Measurements from ENCODE around the gene FHIT.
"Not testable (repeated sequence)": the region's sequence is repeated elsewhere in the genome, so short reads cannot be mapped to it uniquely, and the experiment has no call there.

Gene FHIT

DNA sequence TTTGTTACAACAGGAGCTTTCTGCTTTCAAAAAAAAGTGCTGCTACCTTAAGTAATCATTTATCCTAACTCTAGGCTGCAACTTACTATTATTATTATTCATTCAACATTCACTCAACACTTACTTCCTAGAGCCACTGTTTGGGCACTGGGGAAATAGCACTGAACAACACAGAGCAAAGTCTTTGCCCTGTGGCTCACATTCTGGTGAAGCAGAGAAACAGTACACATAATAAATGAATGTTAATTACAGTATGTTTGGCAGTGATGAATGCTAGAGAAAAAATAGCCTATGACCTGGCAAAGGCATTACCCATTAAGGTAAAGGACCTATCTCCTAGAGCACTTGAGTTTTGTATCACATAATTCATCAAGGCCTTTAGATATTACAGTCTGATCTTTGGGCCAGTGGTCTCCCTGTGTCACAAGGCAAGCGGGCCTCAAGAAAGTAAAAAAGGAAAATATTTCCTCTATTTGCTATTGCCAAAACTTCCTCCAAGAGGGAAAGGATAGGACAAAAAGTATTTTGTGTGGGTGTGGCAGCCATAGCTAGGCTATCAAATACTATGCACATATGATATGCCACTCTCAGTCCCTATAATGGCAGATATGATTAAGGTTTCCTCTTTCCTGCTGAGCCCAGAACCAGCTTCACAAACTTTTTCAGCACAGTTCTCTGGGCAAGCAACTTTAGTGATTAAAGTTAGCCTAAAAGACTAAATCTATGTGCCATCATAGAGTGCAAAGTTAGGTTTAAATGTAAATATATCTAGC is 142.8 kb downstream of the FHIT start:
- DNase-seq = no peak

- no peak for DNase-seq
These were observed 156.6 kb downstream of the FHIT start for GRCh38 chr3:61094608-61095007.

DNA sequence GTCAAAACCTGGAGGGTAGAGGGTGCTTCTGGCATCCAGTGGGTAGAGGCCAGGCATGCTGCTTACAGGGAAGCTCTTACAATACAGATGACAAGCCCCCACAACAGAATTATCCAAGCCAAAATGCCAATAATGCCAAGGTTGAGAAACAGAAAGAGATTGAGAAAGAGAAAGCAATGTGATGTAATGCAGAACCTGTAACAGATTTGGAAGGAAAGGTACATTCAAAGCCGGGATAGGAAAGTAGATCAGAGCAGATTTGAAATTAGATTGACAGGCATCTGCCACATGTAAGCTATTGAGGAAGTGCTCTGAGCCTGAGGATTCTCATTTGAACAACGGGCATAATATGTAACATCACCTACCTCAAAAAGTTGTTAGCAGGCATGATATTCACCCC is 157.9 kb downstream of the FHIT start:
- DNase-seq = no peak

GRCh38 chr3:61092870-61093269 is 158.4 kb downstream of the FHIT start:
- no peak for DNase-seq

GRCh38 chr3:61090389-61091169 is 160.7 kb downstream of the FHIT start:
- no peak for DNase-seq

DNA sequence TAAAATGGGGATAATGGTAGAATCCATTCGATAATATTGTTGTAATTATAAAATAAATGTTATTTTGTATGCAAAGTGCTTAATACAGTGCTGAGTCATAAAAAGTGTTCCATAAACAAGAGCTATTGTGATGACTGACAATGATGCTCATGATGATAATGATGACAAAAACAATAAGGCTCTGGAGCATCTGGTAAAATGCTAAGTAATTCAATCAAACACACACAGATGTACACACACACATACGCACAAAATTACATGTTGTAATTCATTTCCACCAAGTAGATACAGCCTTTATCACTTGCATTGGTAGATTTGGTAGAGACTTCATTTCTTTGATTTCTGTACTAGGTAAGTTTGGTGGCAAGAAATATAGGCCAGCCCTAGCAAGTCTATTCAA is 163.8 kb downstream of the FHIT start:
- no peak for DNase-seq

- DNase-seq = no peak
These were observed 169.7 kb downstream of the FHIT start for GRCh38 chr3:61081554-61081953.

DNA sequence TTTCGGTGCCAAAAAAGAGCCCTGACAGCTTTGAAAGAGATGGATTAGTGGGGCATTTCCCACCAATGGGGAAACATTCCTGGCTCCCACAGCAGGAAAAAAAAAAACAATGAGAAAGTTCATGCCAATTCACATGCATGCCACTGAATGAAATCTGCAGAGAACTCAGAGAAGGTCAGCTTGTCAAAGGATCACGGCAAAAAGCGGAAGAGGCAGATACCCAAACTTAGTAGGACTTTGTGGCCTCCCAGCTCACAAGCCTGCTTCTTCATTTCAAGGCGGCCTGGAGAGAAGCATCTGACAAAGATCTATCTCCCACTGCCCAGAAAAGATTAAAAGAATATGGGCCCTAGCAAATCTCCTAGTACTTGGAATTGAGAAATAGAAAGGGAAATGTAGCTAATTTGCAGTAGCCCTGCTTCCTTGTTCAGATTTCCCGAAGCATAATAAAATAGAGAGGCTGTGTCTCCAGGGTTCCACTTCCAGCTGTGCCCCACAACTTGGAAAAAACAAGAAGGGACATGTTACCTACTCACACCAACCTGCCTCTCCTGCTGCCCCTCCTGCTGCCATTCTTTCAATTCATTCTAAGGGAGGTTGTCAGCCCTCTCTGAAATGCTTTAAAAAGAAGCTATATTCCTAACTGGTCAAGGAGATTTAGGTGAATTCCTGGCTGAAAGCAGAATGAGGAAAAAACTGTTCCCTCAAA is 170.4 kb downstream of the FHIT start:
- DNase-seq = no peak

DNA sequence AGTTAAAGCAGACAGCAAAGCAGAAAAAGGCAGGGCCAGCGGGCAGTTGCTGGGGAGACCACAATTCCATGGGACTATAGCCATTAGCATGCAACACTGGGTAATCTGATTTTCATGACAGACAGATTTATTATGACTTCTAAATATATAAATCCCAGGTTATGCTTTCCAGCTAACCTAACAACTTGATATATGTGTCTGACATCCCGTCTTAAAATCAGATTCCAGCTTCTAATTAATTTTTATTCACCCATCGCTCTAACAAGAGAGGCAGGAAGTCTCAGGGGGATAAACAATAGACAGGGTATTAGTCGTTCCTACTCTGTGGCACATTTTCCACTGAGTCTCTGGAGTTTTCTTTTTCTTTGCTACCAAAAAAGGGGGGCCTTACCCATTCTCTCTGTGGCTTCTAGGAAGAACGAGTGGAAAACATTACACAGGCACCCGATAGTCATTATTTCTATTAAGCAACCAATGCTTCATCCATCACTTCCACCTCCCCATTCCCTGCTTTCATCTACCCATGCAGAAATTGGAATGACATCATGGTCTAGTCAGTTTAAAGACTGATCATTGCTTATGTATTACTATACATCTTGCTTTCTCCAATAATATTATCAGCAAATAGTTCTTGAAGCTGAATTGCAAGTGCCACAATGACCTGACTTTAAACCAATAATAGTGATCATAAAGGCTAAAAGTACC is 173.1 kb downstream of the FHIT start:
- DNase-seq = no peak

DNA sequence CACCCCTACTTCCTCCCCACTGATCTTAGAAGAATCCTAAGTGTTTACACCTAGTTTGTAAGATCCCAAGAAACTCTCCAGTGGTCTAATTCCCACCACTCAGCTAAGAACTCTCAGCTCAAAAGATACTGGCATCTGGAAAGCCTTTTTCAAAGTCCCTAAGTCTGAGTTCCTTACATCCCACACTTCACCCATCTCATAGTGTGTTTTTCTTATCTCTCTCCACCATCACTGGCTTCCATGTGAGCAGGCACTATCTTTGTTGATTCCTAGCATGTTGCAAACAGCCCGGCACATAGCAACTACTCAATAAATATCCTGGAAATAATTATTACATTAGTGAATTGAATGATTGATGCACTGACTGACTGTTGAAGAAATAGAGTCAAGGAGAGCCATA is 173.7 kb downstream of the FHIT start:
- no peak for DNase-seq

DNA sequence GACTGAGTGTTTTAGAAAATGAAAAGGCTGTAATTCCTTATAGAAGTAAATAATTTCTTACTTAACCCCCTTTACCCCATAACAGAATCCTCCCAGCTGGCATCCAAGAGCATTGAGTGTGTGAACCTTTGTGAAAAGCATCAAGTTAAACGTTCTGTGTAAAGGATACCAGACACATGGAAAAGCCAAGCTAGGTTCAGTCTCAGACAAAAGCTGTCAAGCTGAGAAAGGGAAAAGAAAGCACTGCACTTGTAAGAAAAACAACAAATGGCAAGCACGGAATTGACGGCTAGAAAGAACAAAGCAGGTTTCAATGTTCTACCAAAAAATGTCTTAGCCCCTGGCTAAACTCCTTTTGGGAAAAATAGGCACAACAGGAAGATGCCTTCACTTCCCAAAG is 176.5 kb downstream of the FHIT start:
- no peak for DNase-seq

DNA sequence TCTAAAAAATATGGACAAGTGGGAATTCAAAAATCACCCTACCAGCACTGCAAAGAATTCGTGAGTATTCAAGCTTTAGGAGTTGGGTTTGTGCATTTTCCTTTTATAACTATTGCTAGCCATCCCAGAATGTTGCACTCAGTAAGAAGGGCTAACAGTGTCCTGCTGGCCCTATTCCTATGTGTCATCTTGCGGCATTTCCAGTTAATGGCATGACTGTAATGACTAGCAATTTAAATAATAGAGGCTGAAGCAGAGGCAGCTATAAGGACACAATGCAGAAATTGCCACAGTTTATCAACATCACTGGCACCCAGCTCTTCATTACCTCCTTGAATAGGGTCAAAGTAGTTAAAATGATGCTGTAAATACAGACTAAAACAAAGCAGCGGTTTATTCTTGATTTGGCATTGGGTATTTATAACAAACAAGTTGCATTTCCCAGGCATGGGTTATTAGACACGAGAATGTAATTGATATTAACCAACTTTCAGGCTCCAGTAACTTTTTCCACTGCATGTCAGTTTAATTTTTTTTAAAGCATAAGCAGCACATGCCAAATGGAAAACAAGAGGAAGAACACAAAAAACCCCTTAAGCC is 177.6 kb downstream of the FHIT start:
- DNase-seq = no peak

DNA sequence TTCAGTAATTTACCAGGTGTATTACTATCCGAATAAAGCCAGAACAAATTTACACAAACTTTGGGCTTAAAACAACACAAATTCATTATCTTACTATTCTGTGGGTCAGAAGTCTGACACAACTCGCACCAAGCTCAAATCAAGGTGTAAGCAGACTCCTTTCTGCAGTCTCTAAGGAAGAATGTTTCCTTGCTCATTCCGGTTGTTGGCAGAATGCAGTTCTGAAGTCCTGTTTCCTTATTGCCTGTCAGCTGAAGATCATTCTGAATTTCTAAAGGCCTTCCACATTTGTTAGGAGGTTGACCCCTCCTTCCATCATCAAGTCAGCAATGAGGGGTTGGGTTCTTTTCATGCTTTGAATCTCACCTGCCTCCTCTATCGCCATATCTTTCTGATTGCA is 183.2 kb downstream of the FHIT start:
- no peak for DNase-seq

DNA sequence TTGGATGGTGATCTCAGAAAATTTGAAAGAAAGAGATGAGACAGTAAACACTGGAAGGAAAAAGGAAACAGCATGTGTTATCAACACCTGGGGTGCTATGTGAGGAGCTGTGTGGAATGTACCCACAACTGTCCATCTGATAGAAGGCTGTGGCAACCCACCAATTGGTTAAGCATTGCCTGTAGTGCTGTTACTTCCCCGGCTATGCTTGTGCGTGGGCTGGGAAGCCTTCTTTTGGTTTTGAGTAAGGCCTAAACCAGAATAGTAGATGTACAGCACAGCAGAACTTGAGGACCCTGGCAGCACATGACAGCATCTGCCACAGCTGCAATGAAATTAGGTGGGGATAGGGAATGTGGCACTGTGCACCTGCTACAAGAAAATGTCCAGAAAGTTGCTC is 184.5 kb downstream of the FHIT start:
- DNase-seq = no peak

GRCh38 chr3:61066222-61066621 is 185.0 kb downstream of the FHIT start:
- DNase-seq = not testable (repeated sequence)

GRCh38 chr3:61065451-61066011 is 185.7 kb downstream of the FHIT start:
- DNase-seq = no peak

DNA sequence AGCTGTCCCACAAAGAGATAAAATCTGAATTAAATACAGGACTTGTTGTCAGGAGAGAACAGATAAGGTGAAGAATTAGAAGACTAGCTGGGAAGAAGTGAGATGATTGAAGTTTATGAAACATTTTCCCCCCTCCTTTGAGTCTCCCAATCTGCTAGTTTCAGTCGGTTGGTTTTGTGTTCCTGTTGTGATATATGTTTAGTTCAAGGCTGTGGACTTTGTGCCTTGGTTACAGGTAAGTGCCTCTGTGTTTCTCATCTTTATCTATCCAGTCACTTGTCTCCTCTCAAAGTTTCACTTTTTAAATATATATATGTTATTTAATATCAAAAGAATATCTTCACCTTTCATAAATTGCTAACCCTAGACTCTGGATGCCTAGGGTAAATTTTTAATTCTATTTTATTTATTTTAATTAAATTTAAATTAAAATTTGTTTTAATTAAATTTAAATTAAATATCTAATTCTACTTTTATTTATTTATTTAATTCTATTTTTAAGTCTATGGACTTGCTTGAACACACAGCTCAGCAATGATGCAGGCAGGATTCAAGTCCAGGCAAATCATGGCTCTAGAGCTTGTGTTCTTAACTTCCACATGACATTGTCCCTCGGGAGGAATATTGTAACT is 190.0 kb downstream of the FHIT start:
- no peak for DNase-seq

- DNase-seq = no peak
These were observed 190.8 kb downstream of the FHIT start for GRCh38 chr3:61060411-61060861.

DNA sequence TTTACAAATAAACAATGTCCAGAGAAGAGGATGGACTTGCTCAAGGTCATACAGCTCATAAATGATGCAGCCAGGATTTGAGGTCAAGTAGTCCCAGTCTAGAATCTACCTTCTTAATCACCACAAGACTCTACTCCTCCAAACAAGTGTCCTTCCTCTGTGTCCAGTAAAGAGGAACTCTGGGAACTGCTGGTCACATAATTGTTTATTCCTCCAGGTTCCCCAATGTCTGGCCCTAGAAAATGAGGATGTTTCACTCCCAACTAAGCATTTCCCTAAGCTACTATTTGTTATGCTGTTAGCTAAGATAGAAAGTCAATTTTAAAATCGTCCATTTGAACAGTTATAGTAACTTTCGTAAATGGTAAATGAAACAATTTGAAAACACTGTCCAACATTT is 192.4 kb downstream of the FHIT start:
- DNase-seq = no peak

DNA sequence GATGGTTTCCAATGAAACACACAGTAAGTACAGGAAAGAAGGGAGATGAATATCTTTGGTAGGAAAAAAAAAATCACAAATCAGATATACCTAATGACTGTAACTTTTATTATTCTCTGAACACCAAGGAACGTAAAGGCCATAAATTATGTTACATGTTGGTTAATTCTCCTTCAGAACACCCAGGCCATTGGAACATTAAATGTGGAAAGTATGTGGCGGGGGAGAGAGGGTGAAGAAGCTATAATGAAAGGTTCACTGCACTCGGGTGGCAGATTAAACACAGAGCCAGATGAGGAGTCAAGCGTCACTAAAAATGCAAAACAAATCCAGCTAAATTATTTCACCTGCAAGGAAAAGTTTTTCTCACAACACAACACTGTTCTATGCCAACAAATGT is 193.8 kb downstream of the FHIT start:
- no peak for DNase-seq

- no peak for DNase-seq
These were observed 195.8 kb downstream of the FHIT start for GRCh38 chr3:61055447-61055846.
